IMR-90 (cell line): Measurements from ENCODE around the gene DERL3. TPM values are rescaled to one million over a fixed set of nuclear protein-coding genes. Genes with fewer than 3 reads are reported as not detected.

Experiments used
- ATAC-seq: fragments of 200-7000 bp; cut with Tn5 transposase; 2 replicates; pipeline ENCODE4 v1.9.1; 2020; ENCODE audit warnings: low read depth, mild to moderate bottlenecking, moderate library complexity
- BruUV-seq: library from RNA; stranded (reverse); fragments of 400-500 nt; replicated peaks from 2 replicates; lab custom pipeline; 2021; lab: Mats Ljungman, UMichigan
- CTCF ChIA-PET: fragments of 300-600 bp; formaldehyde crosslinking; extraction: SDS; loops from one replicate; lab custom pipeline; 2021; ENCODE audit warnings: antibody characterized with exemption; lab: Yijun Ruan, JAX
- POLR2A ChIA-PET: fragments of 300-600 bp; sonication (Branson Sonifier 250); formaldehyde crosslinking; loops from one replicate; lab custom pipeline; 2022; ENCODE audit warnings: antibody characterized with exemption; ENCODE audit not compliant: unreplicated experiment; lab: Charles Lee
- DNase-seq: peaks from one replicate; pipeline ENCODE4 v3.0.0; 2013
- H2AFZ ChIP-seq: replicated peaks from 2 replicates; pipeline ENCODE3; 2013; ENCODE audit warnings: low read length, mild to moderate bottlenecking; ENCODE audit not compliant: poor library complexity
- H2AK5ac ChIP-seq: 2 replicates; pipeline ENCODE4 v1.6.1; 2013; ENCODE audit warnings: low read depth, low read length, inconsistent platforms
- H2AK9ac ChIP-seq: replicated peaks from 2 replicates; pipeline ENCODE3; 2013; ENCODE audit warnings: mild to moderate bottlenecking, low read depth, low read length, moderate library complexity; ENCODE audit not compliant: poor library complexity
- H2BK120ac ChIP-seq: 2 replicates; pipeline ENCODE4 v1.6.1; 2013; ENCODE audit warnings: low read depth, low read length, inconsistent platforms
- H2BK15ac ChIP-seq: 3 replicates; pipeline ENCODE4 v1.6.1; 2013; ENCODE audit warnings: low read depth, low read length, inconsistent platforms
- H2BK20ac ChIP-seq: 2 replicates; pipeline ENCODE4 v1.6.1; 2013; ENCODE audit warnings: low read depth, mild to moderate bottlenecking, inconsistent platforms, low read length, moderate library complexity
- H2BK5ac ChIP-seq: 2 replicates; pipeline ENCODE4 v1.6.1; 2013; ENCODE audit warnings: mild to moderate bottlenecking, low read depth, low read length, inconsistent platforms; ENCODE audit not compliant: poor library complexity, severe bottlenecking
- H3K14ac ChIP-seq: replicated peaks from 2 replicates; pipeline ENCODE4 v1.6.1; 2013; ENCODE audit warnings: low read depth, low read length, inconsistent platforms
- H3K18ac ChIP-seq: 2 replicates; pipeline ENCODE4 v1.6.1; 2013; ENCODE audit warnings: low read depth, low read length, control low read depth
- H3K23ac ChIP-seq: 2 replicates; pipeline ENCODE4 v1.6.1; 2013; ENCODE audit warnings: low read depth, low read length, inconsistent platforms
- H3K27ac ChIP-seq: 2 replicates; pipeline ENCODE4 v1.5.1; 2013; ENCODE audit warnings: mild to moderate bottlenecking, control low read depth, low read length; ENCODE audit not compliant: insufficient read depth
- H3K27me3 ChIP-seq: 2 replicates; pipeline ENCODE4 v1.6.1; 2013; ENCODE audit warnings: low read length; ENCODE audit not compliant: control insufficient read depth, insufficient read depth
- H3K36me3 ChIP-seq: 2 replicates; pipeline ENCODE4 v1.6.1; 2013; ENCODE audit warnings: low read length, mixed read lengths; ENCODE audit not compliant: control insufficient read depth, insufficient read depth
- H3K4ac ChIP-seq: 2 replicates; pipeline ENCODE4 v1.6.1; 2013; ENCODE audit warnings: low read depth, low read length, inconsistent platforms
- H3K4me1 ChIP-seq: 2 replicates; pipeline ENCODE4 v1.6.1; 2013; ENCODE audit warnings: low read length, mixed read lengths; ENCODE audit not compliant: control insufficient read depth, insufficient read depth
- H3K4me2 ChIP-seq: 2 replicates; pipeline ENCODE4 v1.6.1; 2013; ENCODE audit warnings: low read depth, mild to moderate bottlenecking, control low read depth, low read length, moderate library complexity
- H3K4me3 ChIP-seq: 2 replicates; pipeline ENCODE4 v1.5.1; 2013; ENCODE audit warnings: low read depth, mild to moderate bottlenecking, control low read depth, low read length, moderate library complexity; ENCODE audit not compliant: insufficient read depth
- H3K56ac ChIP-seq: 2 replicates; pipeline ENCODE4 v1.6.1; 2013; ENCODE audit warnings: low read length, inconsistent platforms; ENCODE audit not compliant: insufficient read depth; ENCODE audit errors: extremely low read depth
- H3K79me1 ChIP-seq, 2 experiments: 2 replicates each; pipeline ENCODE4 v1.6.1; 2013; ENCODE audit warnings: low read length in 2 of 2, inconsistent platforms in 1 of 2, low read depth in 1 of 2
- H3K9ac ChIP-seq: 2 replicates; pipeline ENCODE4 v1.6.1; 2013; ENCODE audit warnings: low read depth, low read length, control low read depth
- H3K9me1 ChIP-seq: 2 replicates; pipeline ENCODE4 v1.6.1; 2013; ENCODE audit warnings: low read length, inconsistent platforms; ENCODE audit not compliant: insufficient read depth
- H3K9me3 ChIP-seq: 2 replicates; pipeline ENCODE4 v1.6.1; 2013; ENCODE audit warnings: low read length; ENCODE audit not compliant: control insufficient read depth, insufficient read depth
- H4K20me1 ChIP-seq: 2 replicates; pipeline ENCODE4 v1.6.1; 2013; ENCODE audit warnings: low read length, inconsistent platforms; ENCODE audit not compliant: insufficient read depth
- H4K5ac ChIP-seq: 2 replicates; pipeline ENCODE4 v1.6.1; 2013; ENCODE audit warnings: mild to moderate bottlenecking, low read depth, low read length, control low read depth
- H4K8ac ChIP-seq, 2 experiments: 2 replicates each; pipeline ENCODE4 v1.6.1; 2013; ENCODE audit warnings: low read depth in 2 of 2, low read length in 2 of 2, control low read depth in 1 of 2, inconsistent platforms in 1 of 2
- H4K91ac ChIP-seq: 2 replicates; pipeline ENCODE4 v1.6.1; 2013; ENCODE audit warnings: low read depth, low read length, inconsistent platforms; ENCODE audit not compliant: insufficient read depth
- BHLHE40 ChIP-seq: fragments of 150-350 bp; IDR thresholded peaks from 2 replicates; pipeline ENCODE4 v1.6.1; 2016; ENCODE audit warnings: mild to moderate bottlenecking, low read depth, low read length
- CEBPB ChIP-seq: IDR thresholded peaks from 2 replicates; pipeline ENCODE4 v1.6.1; 2012; ENCODE audit warnings: low read depth, low read length, improper control_type of control experiment
- CHD1 ChIP-seq: IDR thresholded peaks from 2 replicates; pipeline ENCODE4 v1.6.1; 2012; ENCODE audit warnings: low read depth, low read length, improper control_type of control experiment
- CTCF ChIP-seq: conservative IDR thresholded peaks from 2 replicates; pipeline ENCODE4 v1.5.1; 2012; ENCODE audit warnings: mild to moderate bottlenecking, low read depth, low read length, improper control_type of control experiment
- FOS ChIP-seq: fragments of 150-350 bp; IDR thresholded peaks from 2 replicates; pipeline ENCODE4 v1.6.1; 2016; ENCODE audit warnings: low read depth, low read length
- MAFK ChIP-seq: IDR thresholded peaks from 2 replicates; pipeline ENCODE4 v1.6.1; 2012; ENCODE audit warnings: low read depth, low read length, improper control_type of control experiment
- MAZ ChIP-seq: IDR thresholded peaks from 2 replicates; pipeline ENCODE4 v1.6.1; 2012; ENCODE audit warnings: low read depth, mild to moderate bottlenecking, low read length, improper control_type of control experiment, moderate library complexity, borderline replicate concordance
- MXI1 ChIP-seq: IDR thresholded peaks from 2 replicates; pipeline ENCODE4 v1.6.1; 2012; ENCODE audit warnings: low read depth, mild to moderate bottlenecking, low read length, moderate library complexity, borderline replicate concordance
- NFE2L2 ChIP-seq: fragments of 150-350 bp; IDR thresholded peaks from 2 replicates; pipeline ENCODE4 v1.6.1; 2016; ENCODE audit warnings: low read depth, mild to moderate bottlenecking, low read length
- POLR2A ChIP-seq: IDR thresholded peaks from 2 replicates; pipeline ENCODE4 v1.6.1; 2012; ENCODE audit warnings: mild to moderate bottlenecking, low read depth, low read length
- RAD21 ChIP-seq: IDR thresholded peaks from 2 replicates; pipeline ENCODE4 v1.6.1; 2012; ENCODE audit warnings: low read length, improper control_type of control experiment
- RFX5 ChIP-seq: IDR thresholded peaks from 2 replicates; pipeline ENCODE4 v1.8.0; 2012; ENCODE audit warnings: low read depth, mild to moderate bottlenecking, low read length, moderate library complexity
- SMC3 ChIP-seq: fragments of 150-350 bp; IDR thresholded peaks from 2 replicates; pipeline ENCODE4 v1.6.1; 2016; ENCODE audit warnings: low read depth, mild to moderate bottlenecking, antibody characterized with exemption, low read length, moderate library complexity
- WGBS, 2 experiments: methylation state at CpG; one replicate each; pipeline versions ENCODE4 v1.1.5 to v1.1.7; 2013; ENCODE audit warnings: missing lambda C conversion rate in 2 of 2; ENCODE audit not compliant: insufficient read length in 1 of 2; ENCODE audit errors: extremely low coverage in 2 of 2; 5-methylcytosine and 5-hydroxymethylcytosine counted together
- dilution Hi-C: fragments of 300-500 bp; cut with HindIII; formaldehyde crosslinking; loops from one replicate; pipeline ENCODE4 v1.14.3; 2018; ENCODE audit warnings: low sequenced_read_pairs; ENCODE audit not compliant: unreplicated experiment
- in situ Hi-C: fragments of 300-500 bp; cut with MboI; formaldehyde crosslinking; loops from 3 replicates; pipeline ENCODE4 v1.14.3; 2019; ENCODE audit warnings: low sequenced_read_pairs, inconsistent platforms, mixed read lengths
- intact Hi-C: fragments of 100-400 bp; cut with micrococcal nuclease; formaldehyde crosslinking; loops from 2 replicates; pipeline ENCODE4 v1.10.0; 2022
- polyA plus RNA-seq, 3 experiments: library from polyadenylated mRNA; depleted of rRNA; stranded (reverse); fragments of >200 nt; gene quantifications; 2 replicates each; pipeline ENCODE4 v1.2.3, GENCODE V29; 2012; ENCODE audit warnings: low replicate concordance in 1 of 3
- total RNA-seq: library from RNA; depleted of rRNA; stranded (reverse); fragments of >200 nt; gene quantifications from 2 replicates; pipeline ENCODE4 v1.2.3, GENCODE V29; 2012
- TF ChIP-seq, protein P1 (sequence below): fragments of 150-350 bp; IDR thresholded peaks from 2 replicates; pipeline ENCODE4 v1.6.1; 2016; ENCODE audit warnings: low read depth, mild to moderate bottlenecking, low read length, moderate library complexity, borderline replicate concordance
- TF ChIP-seq, protein P2 (sequence below): fragments of 150-350 bp; IDR thresholded peaks from 2 replicates; pipeline ENCODE4 v1.6.1; 2017; ENCODE audit warnings: mild to moderate bottlenecking, antibody characterized with exemption, low read length, low read depth

DERL3 gene
- total and polyA plus RNA-seq, 2 of the 4 experiments (the other 2 are of a cell fraction): 0.18 to 0.62 TPM

GRCh38 chr22:23804781-23805291 is 34.0 kb downstream of the DERL3 start:
- H3K9me1 ChIP-seq: no peaks in the 10 kb centered on the region
- WGBS, 2 experiments: 97% methylated on average over 6 of the region's 12 CpGs; no CpG with 5 or more reads in 1 of the 2 experiments
- H2BK15ac ChIP-seq: no peak overlapping the region
- H3K36me3 ChIP-seq: peaks cover 66% of the 10 kb centered on the region
- H4K5ac ChIP-seq: no peak overlapping the region
- peaks cover 0 to 9% of the 10 kb centered on the region in 2 experiments; a peak in 2 of 4 replicates for H3K79me1 ChIP-seq
- H4K20me1 ChIP-seq: no peaks in the 10 kb centered on the region; the same call in 1 of the 2 replicates
- H4K8ac ChIP-seq: no peak overlapping the region
- H3K23ac ChIP-seq: no peak overlapping the region
- H3K9me3 ChIP-seq: no peaks in the 10 kb centered on the region
- H3K4me1 ChIP-seq: no peaks in the 10 kb centered on the region
- no peak overlapping the region for H3K27ac ChIP-seq
- in situ Hi-C loops: no loop called here
- no peak overlapping the region for H3K4me2 ChIP-seq
- H2BK20ac ChIP-seq: no peak overlapping the region
- H3K14ac ChIP-seq: no peak overlapping the region
- no peak overlapping the region for H2BK5ac ChIP-seq
- CTCF ChIA-PET: no interaction called here
- no peak overlapping the region for H3K4me3 ChIP-seq
- peak overlapping the region; percentile 70 for H2AK9ac ChIP-seq
- no peak overlapping the region for H2AK5ac ChIP-seq
- dilution Hi-C loops: no loop called here
- no peak overlapping the region for H3K18ac ChIP-seq
- no peak overlapping the region for H4K91ac ChIP-seq
- no peak overlapping the region for H3K56ac ChIP-seq
- no peak overlapping the region for H3K9ac ChIP-seq
- DNase-seq: no peak
- BruUV-seq: no TSS peak
- H2AFZ ChIP-seq: no peak overlapping the region
- ATAC-seq: no peak
- intact Hi-C loops: no loop called here
- no peaks in the 10 kb centered on the region for H3K27me3 ChIP-seq
- POLR2A ChIA-PET: no interaction called here
- TF ChIP-seq CEBPB (no peak), BHLHE40 (no peak), MXI1 (no peak), CHD1 (no peak), NFE2L2 (no peak), POLR2A (no peak), FOS (no peak), RFX5 (no peak), MAZ (no peak), MAFK (no peak), CTCF (no peak), RAD21 (no peak), SMC3 (no peak)
- TF ChIP-seq, protein P1, sequence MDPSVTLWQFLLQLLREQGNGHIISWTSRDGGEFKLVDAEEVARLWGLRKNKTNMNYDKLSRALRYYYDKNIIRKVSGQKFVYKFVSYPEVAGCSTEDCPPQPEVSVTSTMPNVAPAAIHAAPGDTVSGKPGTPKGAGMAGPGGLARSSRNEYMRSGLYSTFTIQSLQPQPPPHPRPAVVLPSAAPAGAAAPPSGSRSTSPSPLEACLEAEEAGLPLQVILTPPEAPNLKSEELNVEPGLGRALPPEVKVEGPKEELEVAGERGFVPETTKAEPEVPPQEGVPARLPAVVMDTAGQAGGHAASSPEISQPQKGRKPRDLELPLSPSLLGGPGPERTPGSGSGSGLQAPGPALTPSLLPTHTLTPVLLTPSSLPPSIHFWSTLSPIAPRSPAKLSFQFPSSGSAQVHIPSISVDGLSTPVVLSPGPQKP: no peak
- TF ChIP-seq, protein P2, sequence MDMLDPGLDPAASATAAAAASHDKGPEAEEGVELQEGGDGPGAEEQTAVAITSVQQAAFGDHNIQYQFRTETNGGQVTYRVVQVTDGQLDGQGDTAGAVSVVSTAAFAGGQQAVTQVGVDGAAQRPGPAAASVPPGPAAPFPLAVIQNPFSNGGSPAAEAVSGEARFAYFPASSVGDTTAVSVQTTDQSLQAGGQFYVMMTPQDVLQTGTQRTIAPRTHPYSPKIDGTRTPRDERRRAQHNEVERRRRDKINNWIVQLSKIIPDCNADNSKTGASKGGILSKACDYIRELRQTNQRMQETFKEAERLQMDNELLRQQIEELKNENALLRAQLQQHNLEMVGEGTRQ: no peak
- no peak overlapping the region for H3K4ac ChIP-seq
- H2BK120ac ChIP-seq: no peak overlapping the region
